H1 (cell line): ENCODE results near the gene GADD45B. TPM values are rescaled to one million over a fixed set of nuclear protein-coding genes. Genes with fewer than 3 reads are reported as not detected.
A peak's percentile ranks its signal among the peaks of the same experiment; 100 is the strongest.

Experiments
- CTCF ChIA-PET: fragments of 300-600 bp; sonication (Branson Sonifier 250); formaldehyde crosslinking; loops from one replicate; lab custom pipeline; 2021; ENCODE audit not compliant: partially characterized antibody; lab: Charles Lee
- POLR2A ChIA-PET: fragments of 300-600 bp; sonication (Branson Sonifier 250); formaldehyde crosslinking; loops from one replicate; lab custom pipeline; 2021; ENCODE audit warnings: inconsistent platforms; ENCODE audit not compliant: partially characterized antibody; lab: Charles Lee
- DNase-seq, 2 experiments: peaks; one replicate each; pipeline versions ENCODE4 v3.0.0 to v3.0.0-alpha.2; 2010 to 2022; ENCODE audit warnings: low spot score in 2 of 2, low read depth in 1 of 2, mixed read lengths in 1 of 2
- FAIRE-seq: peaks from 2 replicates; lab custom pipeline; 2011; peaks lifted over from hg19 to GRCh38; lab: Jason Lieb, UNC
- H2AFZ ChIP-seq: 2 replicates; pipeline ENCODE4 v1.8.1; 2012; ENCODE audit warnings: low read length, inconsistent platforms
- H2AK5ac ChIP-seq: 2 replicates; pipeline ENCODE4 v1.6.1; 2013; ENCODE audit warnings: low read depth, low read length
- H2BK120ac ChIP-seq: replicated peaks from 2 replicates; pipeline ENCODE3; 2013; ENCODE audit warnings: low read depth, low read length, inconsistent platforms
- H2BK12ac ChIP-seq: 2 replicates; pipeline ENCODE4 v1.6.1; 2013; ENCODE audit warnings: low read depth, low read length
- H2BK15ac ChIP-seq: 2 replicates; pipeline ENCODE4 v1.6.1; 2013; ENCODE audit warnings: low read length
- H2BK20ac ChIP-seq: 2 replicates; pipeline ENCODE4 v1.6.1; 2013; ENCODE audit warnings: low read length
- H2BK5ac ChIP-seq: 2 replicates; pipeline ENCODE4 v1.6.1; 2013; ENCODE audit warnings: low read depth, low read length
- H3K14ac ChIP-seq: 2 replicates; pipeline ENCODE4 v1.6.1; 2013; ENCODE audit warnings: inconsistent platforms; ENCODE audit not compliant: insufficient read length
- H3K18ac ChIP-seq: 2 replicates; pipeline ENCODE4 v1.6.1; 2013; ENCODE audit warnings: low read length; ENCODE audit errors: extremely low read depth
- H3K23ac ChIP-seq: 2 replicates; pipeline ENCODE4 v1.6.1; 2013; ENCODE audit warnings: inconsistent platforms; ENCODE audit not compliant: insufficient read length
- H3K23me2 ChIP-seq: 2 replicates; pipeline ENCODE4 v1.6.1; 2013; ENCODE audit warnings: low read depth, low read length
- H3K27ac ChIP-seq: 2 replicates; pipeline ENCODE4 v1.6.1; 2011; ENCODE audit warnings: low read depth, low read length, inconsistent platforms
- H3K27me3 ChIP-seq, 4 experiments: replicated peaks in 1 of 4; 1 replicate in 1 of 4; 2 replicates in 3 of 4; pipeline versions ENCODE4 v1.6.1 to v1.8.1; 2011 to 2013; ENCODE audit warnings: low read length in 3 of 4, mild to moderate bottlenecking in 3 of 4, inconsistent platforms in 2 of 4, mixed read lengths in 2 of 4, moderate library complexity in 1 of 4; ENCODE audit not compliant: control insufficient read depth in 3 of 4, insufficient read depth in 3 of 4; ENCODE audit errors: extremely low read depth in 1 of 4
- H3K36me3 ChIP-seq, 4 experiments: 2 replicates each; pipeline versions ENCODE4 v1.6.1 to v1.8.1; 2011 to 2013; ENCODE audit warnings: mild to moderate bottlenecking in 4 of 4, low read length in 3 of 4, moderate library complexity in 2 of 4, control low read depth in 1 of 4, inconsistent platforms in 1 of 4; ENCODE audit not compliant: insufficient read depth in 4 of 4, control insufficient read depth in 2 of 4
- H3K4ac ChIP-seq: replicated peaks from 2 replicates; pipeline ENCODE3; 2013; ENCODE audit warnings: low read length, low read depth, mixed read lengths, inconsistent platforms; ENCODE audit not compliant: insufficient read length
- H3K4me1 ChIP-seq, 4 experiments: replicated peaks in 1 of 4; 1 replicate in 1 of 4; 2 replicates in 3 of 4; pipeline versions ENCODE4 v1.6.1 to v1.8.1; 2011 to 2013; ENCODE audit warnings: low read length in 3 of 4, inconsistent platforms in 2 of 4, mixed read lengths in 1 of 4; ENCODE audit not compliant: insufficient read depth in 4 of 4, control insufficient read depth in 3 of 4
- H3K4me2 ChIP-seq, 2 experiments: 2 replicates each; pipeline versions ENCODE4 v1.6.1 to v1.8.1; 2011 to 2013; ENCODE audit warnings: low read depth in 2 of 2, low read length in 2 of 2, control low read depth in 1 of 2, inconsistent platforms in 1 of 2, mild to moderate bottlenecking in 1 of 2; ENCODE audit not compliant: insufficient read depth in 1 of 2
- H3K4me3 ChIP-seq, 4 experiments: fragments of 200-600, 300-600 bp in 1 of 4; sonication (generic), shearing (Covaris generic), sonication (Bioruptor Twin) in 1 of 4; 2 replicates each; pipeline versions ENCODE4 v1.5.1 to v1.8.1; 2011 to 2016; ENCODE audit warnings: low read length in 4 of 4, low read depth in 3 of 4, control low read depth in 2 of 4, inconsistent platforms in 2 of 4, mild to moderate bottlenecking in 2 of 4, mixed read lengths in 1 of 4, moderate library complexity in 1 of 4; ENCODE audit not compliant: insufficient read depth in 2 of 4; ENCODE audit errors: extremely low read depth in 1 of 4
- H3K56ac ChIP-seq: replicated peaks from 2 replicates; pipeline ENCODE3; 2013; ENCODE audit warnings: low read depth, mild to moderate bottlenecking, mixed read lengths, low read length, inconsistent platforms; ENCODE audit not compliant: insufficient read length
- H3K79me1 ChIP-seq: 2 replicates; pipeline ENCODE4 v1.6.1; 2013; ENCODE audit warnings: low read depth, low read length, control low read depth
- H3K79me2 ChIP-seq, 2 experiments: 2 replicates each; pipeline versions ENCODE4 v1.6.1 to v1.8.1; 2012 to 2013; ENCODE audit warnings: low read length in 2 of 2, mild to moderate bottlenecking in 2 of 2, inconsistent platforms in 1 of 2; ENCODE audit not compliant: insufficient read depth in 2 of 2, control insufficient read depth in 1 of 2
- H3K9ac ChIP-seq, 4 experiments: replicated peaks in 1 of 4; 1 replicate in 1 of 4; 2 replicates in 3 of 4; pipeline versions ENCODE4 v1.6.1 to v1.8.1; 2011 to 2013; ENCODE audit warnings: low read depth in 3 of 4, low read length in 3 of 4, control low read depth in 2 of 4, mild to moderate bottlenecking in 2 of 4, moderate library complexity in 2 of 4, inconsistent platforms in 1 of 4; ENCODE audit errors: extremely low read depth in 1 of 4
- H3K9me3 ChIP-seq, 2 experiments: 2 replicates each; pipeline versions ENCODE4 v1.6.1 to v1.8.1; 2012 to 2013; ENCODE audit warnings: mild to moderate bottlenecking in 2 of 2, moderate library complexity in 2 of 2, control low read depth in 1 of 2, inconsistent platforms in 1 of 2, low read depth in 1 of 2, low read length in 1 of 2, mixed read lengths in 1 of 2; ENCODE audit not compliant: insufficient read depth in 2 of 2
- H4K20me1 ChIP-seq, 2 experiments: replicated peaks in 1 of 2; 2 replicates each; pipeline versions ENCODE3 to v1.8.1; 2011 to 2013; ENCODE audit warnings: inconsistent platforms in 2 of 2, low read length in 2 of 2, mild to moderate bottlenecking in 1 of 2; ENCODE audit not compliant: insufficient read depth in 2 of 2, control insufficient read depth in 1 of 2
- H4K5ac ChIP-seq: 2 replicates; pipeline ENCODE4 v1.6.1; 2013; ENCODE audit warnings: low read length, low read depth, mixed read lengths, inconsistent platforms; ENCODE audit not compliant: insufficient read length
- H4K8ac ChIP-seq: 2 replicates; pipeline ENCODE4 v1.8.0; 2013; ENCODE audit warnings: mild to moderate bottlenecking, moderate library complexity, low read length, inconsistent platforms; ENCODE audit not compliant: insufficient read depth; ENCODE audit errors: extremely low read depth
- H4K91ac ChIP-seq: replicated peaks from 2 replicates; pipeline ENCODE3; 2013; ENCODE audit warnings: low read length, mixed read lengths, inconsistent platforms; ENCODE audit not compliant: insufficient read length
- CEBPB ChIP-seq: IDR thresholded peaks from 2 replicates; pipeline ENCODE4 v1.6.1; 2012; ENCODE audit warnings: low read depth, low read length
- CHD2 ChIP-seq: IDR thresholded peaks from 2 replicates; pipeline ENCODE4 v1.6.1; 2012; ENCODE audit warnings: low read length, improper control_type of control experiment
- EP300 ChIP-seq, 2 experiments: IDR thresholded peaks; 1 replicate in 1 of 2; 2 replicates in 1 of 2; pipeline ENCODE4 v1.6.1; 2011 to 2012; ENCODE audit warnings: low read depth in 2 of 2, low read length in 2 of 2, mild to moderate bottlenecking in 2 of 2, borderline replicate concordance in 1 of 2, inconsistent platforms in 1 of 2, moderate library complexity in 1 of 2
- GTF2F1 ChIP-seq: IDR thresholded peaks from 2 replicates; pipeline ENCODE4 v1.6.1; 2012; ENCODE audit warnings: low read depth, low read length, improper control_type of control experiment, borderline replicate concordance
- HDAC6 ChIP-seq: IDR thresholded peaks from one replicate; pipeline ENCODE4 v1.7.1; 2012; ENCODE audit warnings: low read depth, mild to moderate bottlenecking, inconsistent platforms, low read length, moderate library complexity
- JUND ChIP-seq: IDR thresholded peaks from 2 replicates; pipeline ENCODE4 v1.6.1; 2011; ENCODE audit warnings: mild to moderate bottlenecking, improper control_type of control experiment, low read length
- KDM5A ChIP-seq: fragments of 200-600 bp; IDR thresholded peaks from 2 replicates; pipeline ENCODE4 v1.7.1; 2012; ENCODE audit warnings: mild to moderate bottlenecking, low read length, inconsistent platforms, mixed read lengths
- TAF1 ChIP-seq: IDR thresholded peaks from 2 replicates; pipeline ENCODE4 v1.6.1; 2011; ENCODE audit warnings: mild to moderate bottlenecking, low read depth, low read length
- USF2 ChIP-seq: IDR thresholded peaks from 2 replicates; pipeline ENCODE4 v1.6.1; 2011; ENCODE audit warnings: low read length, improper control_type of control experiment
- WGBS, 2 experiments: shearing (Covaris generic) in 1 of 2; methylation state at CpG; one replicate each; pipeline versions ENCODE4 v1.1.6 to v1.1.7; 2013 to 2015; ENCODE audit warnings: low lambda C conversion rate in 2 of 2, mixed read lengths in 2 of 2, inconsistent platforms in 1 of 2, low coverage in 1 of 2, missing lambda C conversion rate in 1 of 2; ENCODE audit not compliant: insufficient replicate concordance in 2 of 2, insufficient coverage in 1 of 2, insufficient read length in 1 of 2; ENCODE audit errors: extremely low coverage in 1 of 2, missing lambda C conversion rate in 1 of 2; 5-methylcytosine and 5-hydroxymethylcytosine counted together
- polyA plus RNA-seq, 7 experiments: library from polyadenylated mRNA; depleted of rRNA in 3 of 7; stranded (reverse) in 5 of 7; unstranded in 2 of 7; fragments of >200 nt in 5 of 7; fragments of 200-250 nt in 2 of 7; gene quantifications; 1 replicate in 5 of 7; 2 replicates in 1 of 7; 4 replicates in 1 of 7; pipeline versions ENCODE4 v1.2.1 to v1.2.3, GENCODE V29; 2011 to 2013; ENCODE audit warnings: missing spikeins in 2 of 7, mixed read lengths in 2 of 7
- total RNA-seq: library from RNA; stranded (reverse); fragmentation: NEBNext Ultra II Directional; extraction: Animal tissue kit (Norgen Biotek cat#: 25700); gene quantifications from 2 replicates; pipeline ENCODE4 v1.2.1, GENCODE V29; 2021

Gene GADD45B
- total and polyA plus RNA-seq, 2 of the 8 experiments (the other 6 are each of a cell fraction or from before 2014, with no cell fraction given): 7.4 to 11.4 TPM

GRCh38 chr19:2427429-2428320, 48.3 kb upstream of the GADD45B start, which contains the start of gene TIMM13:
Gene TIMM13, minus strand, starts transcription at chr19:2427586. Its CDS starts 53 bp downstream, at chr19:2427533.
- Histone ChIP-seq H2BK20ac (0 out of 2 replicates have a peak within 1 kb of the TSS, but pooled peaks have one; percentile 72), H3K4me1 (peaks cover 0 to 18% (median 13%) of the 10 kb centered on the region in 4 experiments; a peak in 5 of 7 replicates), H3K4ac (peak within 1 kb of the TSS; percentile 99), H3K4me2 (peak within 1 kb of the TSS; percentile 84 to 94), H3K18ac (peak within 1 kb of the TSS; percentile 100), H2BK5ac (peak within 1 kb of the TSS; percentile 100), H3K9me3 (no peaks in the 10 kb centered on the region), H3K23ac (no peak within 1 kb of the TSS), H2BK12ac (peak within 1 kb of the TSS; percentile 87), H3K9ac (peak within 1 kb of the TSS; percentile 86 to 99 (median 96)), H3K14ac (no peak within 1 kb of the TSS), H2AK5ac (peak within 1 kb of the TSS; percentile 98), H3K36me3 (peaks cover 2 to 31% (median 16%) of the 10 kb centered on the region in 4 experiments; a peak in 7 of 8 replicates), H3K23me2 (peaks cover 13% of the 10 kb centered on the region; the same call in 1 of the 2 replicates), H3K27me3 (no peaks in the 10 kb centered on the region), H2BK120ac (peak within 1 kb of the TSS; percentile 33), H4K20me1 (peaks cover 10 to 16% of the 10 kb centered on the region in 2 experiments), H2BK15ac (no peak within 1 kb of the TSS), H4K8ac (peak within 1 kb of the TSS; percentile 100), H3K79me1 (peaks cover 13% of the 10 kb centered on the region), H3K4me3 (peak within 1 kb of the TSS; percentile 77 to 93 (median 87)), H3K79me2 (peaks cover 2 to 16% of the 10 kb centered on the region in 2 experiments; a peak in 3 of 4 replicates), H4K5ac (peak within 1 kb of the TSS; percentile 100), H3K56ac (peak within 1 kb of the TSS; percentile 98), H2AFZ (peak within 1 kb of the TSS; percentile 79; the same call in 1 of the 2 replicates), H4K91ac (peak within 1 kb of the TSS; percentile 100), H3K27ac (peak within 1 kb of the TSS; percentile 99)
- CTCF ChIA-PET: interaction anchor here (0.7 to 1.6 kb wide), 8 partner anchors 12 to 481 kb away, joined by 3 to 4 read pairs (median 3); no protein-coding TSS in a partner anchor
- POLR2A ChIA-PET: interaction anchor here (0.6 to 8.2 kb wide), 32 partner anchors 10 to 1645 kb away, joined by 3 to 84 read pairs (median 4); partner anchors contain the start of genes GADD45B, LMNB2, LSM7 and SGTA
- DNase-seq: peak; percentile 95 to 99
- FAIRE-seq: peak; percentile 98
- 3% methylated on average over 71 of the region's 77 CpGs; no CpG with 5 or more reads in 1 of the 2 experiments for WGBS, 2 experiments
- TF ChIP-seq KDM5A (0 out of 2 replicates have a peak, but pooled peaks have one; percentile 29), JUND (no peak), HDAC6 (no peak), CEBPB (peak; percentile 99), CHD2 (no peak; the same call in none of the 2 replicates), USF2 (peak; percentile 98), TAF1 (no peak; the same call in 1 of the 2 replicates), GTF2F1 (no peak), EP300 (IDR thresholded peaks at IDR 0.05; ENCODE audit: borderline replicate concordance in 1 of 2, low read depth in 2 of 2, low read length in 2 of 2) (no peak)
